HepG2 (cell line): ENCODE results near the gene CSDE1. TPM values are rescaled to one million over a fixed set of nuclear protein-coding genes. Genes with fewer than 3 reads are reported as not detected.

ENCODE experiments used
- ATF7-NPFF ChIP-seq: sonication (generic); formaldehyde crosslinking; IDR thresholded peaks from 2 replicates; pipeline ENCODE4 v1.8.1; 2023; ENCODE audit warnings: mild to moderate bottlenecking, low read depth, missing genetic modification reagents, moderate library complexity
- CREBL2 ChIP-seq: sonication (generic); formaldehyde crosslinking; IDR thresholded peaks from 2 replicates; pipeline ENCODE4 v1.8.1; 2023; ENCODE audit warnings: missing genetic modification reagents, mild to moderate bottlenecking, borderline replicate concordance
- MXI1 ChIP-seq: IDR thresholded peaks from 3 replicates; pipeline ENCODE4 v1.6.1; 2012; ENCODE audit warnings: low read depth, low read length, inconsistent platforms, borderline replicate concordance
- NCOA5 ChIP-seq: sonication (generic); formaldehyde crosslinking; IDR thresholded peaks from 2 replicates; pipeline ENCODE4 v1.4.0; 2020; ENCODE audit warnings: missing genetic modification reagents
- NFIB ChIP-seq: sonication (generic); formaldehyde crosslinking; IDR thresholded peaks from 2 replicates; pipeline ENCODE4 v1.9.0; 2021; ENCODE audit warnings: missing genetic modification reagents, mild to moderate bottlenecking, borderline replicate concordance
- NPAS2 ChIP-seq: sonication (generic); formaldehyde crosslinking; IDR thresholded peaks from 2 replicates; pipeline ENCODE4 v1.8.0; 2022; ENCODE audit warnings: mild to moderate bottlenecking, missing genetic modification reagents, borderline replicate concordance
- PLRG1 ChIP-seq: fragments of 450-650 bp; conservative IDR thresholded peaks from 2 replicates; pipeline ENCODE4 v1.6.1; 2016
- POLR2A ChIP-seq, 2 experiments: IDR thresholded peaks; 2 replicates each; pipeline ENCODE4 v1.6.1; 2011; ENCODE audit warnings: low read depth in 2 of 2, low read length in 2 of 2, mild to moderate bottlenecking in 1 of 2, moderate library complexity in 1 of 2; ENCODE audit not compliant: insufficient read depth in 1 of 2
- REST ChIP-seq, 2 experiments: IDR thresholded peaks; 2 replicates each; pipeline ENCODE4 v1.6.1; 2011 to 2012; ENCODE audit warnings: low read length in 2 of 2, borderline replicate concordance in 1 of 2, low read depth in 1 of 2, mild to moderate bottlenecking in 1 of 2, moderate library complexity in 1 of 2
- RNF2 ChIP-seq: fragments of 450-650 bp; conservative IDR thresholded peaks from 2 replicates; pipeline ENCODE4 v1.6.1; 2016; ENCODE audit warnings: low read depth
- SALL2 ChIP-seq: sonication (generic); formaldehyde crosslinking; IDR thresholded peaks from 2 replicates; pipeline ENCODE4 v1.8.1; 2023; ENCODE audit warnings: mild to moderate bottlenecking, missing genetic modification reagents, inconsistent platforms
- SMAD3 ChIP-seq: sonication (generic); formaldehyde crosslinking; IDR thresholded peaks from 2 replicates; pipeline ENCODE4 v1.4.0; 2020; ENCODE audit warnings: missing genetic modification reagents
- TGIF2 ChIP-seq: IDR thresholded peaks from 2 replicates; pipeline ENCODE4 v1.6.1; 2016; ENCODE audit warnings: control low read depth, missing compliant biosample characterization
- ZBTB33 ChIP-seq: sonication (generic); formaldehyde crosslinking; IDR thresholded peaks from 2 replicates; pipeline ENCODE4 v1.4.0; 2020; ENCODE audit warnings: missing genetic modification reagents
- ZFP37 ChIP-seq: sonication (generic); formaldehyde crosslinking; IDR thresholded peaks from 2 replicates; pipeline ENCODE4 v1.4.0; 2020; ENCODE audit warnings: missing genetic modification reagents, borderline replicate concordance
- ZFP41 ChIP-seq: sonication (generic); formaldehyde crosslinking; IDR thresholded peaks from 2 replicates; pipeline ENCODE4 v1.4.0; 2020; ENCODE audit warnings: mild to moderate bottlenecking, missing genetic modification reagents, borderline replicate concordance
- ZNF160 ChIP-seq: sonication (generic); formaldehyde crosslinking; IDR thresholded peaks from 2 replicates; pipeline ENCODE4 v1.8.0; 2022; ENCODE audit warnings: mild to moderate bottlenecking, inconsistent platforms, missing genetic modification reagents
- ZNF256 ChIP-seq: sonication (generic); formaldehyde crosslinking; conservative IDR thresholded peaks from 2 replicates; pipeline ENCODE4 v1.4.0; 2020; ENCODE audit warnings: missing genetic modification reagents
- ZNF335 ChIP-seq: sonication (generic); formaldehyde crosslinking; IDR thresholded peaks from 2 replicates; pipeline ENCODE4 v1.4.0; 2020; ENCODE audit warnings: missing genetic modification reagents
- ZNF33B ChIP-seq: sonication (generic); formaldehyde crosslinking; IDR thresholded peaks from 2 replicates; pipeline ENCODE4 v1.5.1; 2020; ENCODE audit warnings: mild to moderate bottlenecking, missing genetic modification reagents
- ZNF816 ChIP-seq: sonication (generic); formaldehyde crosslinking; IDR thresholded peaks from 2 replicates; pipeline ENCODE4 v1.8.0; 2022; ENCODE audit warnings: missing genetic modification reagents, mild to moderate bottlenecking, borderline replicate concordance
- ZSCAN22 ChIP-seq: sonication (generic); formaldehyde crosslinking; IDR thresholded peaks from 2 replicates; pipeline ENCODE4 v1.4.0; 2020; ENCODE audit warnings: mild to moderate bottlenecking, missing genetic modification reagents
- ZSCAN5A ChIP-seq: sonication (generic); formaldehyde crosslinking; IDR thresholded peaks from 2 replicates; pipeline ENCODE4 v1.8.0; 2022; ENCODE audit warnings: mild to moderate bottlenecking, missing genetic modification reagents, borderline replicate concordance
- polyA plus RNA-seq, 8 experiments: library from polyadenylated mRNA; depleted of rRNA in 3 of 8; stranded (reverse) in 7 of 8; unstranded in 1 of 8; fragments of >200 nt; fragmentation: Illumina TruSeq in 4 of 8; extraction: Trizol in 4 of 8; gene quantifications; 2 replicates each; pipeline versions ENCODE4 v1.2.1 to v1.2.3, GENCODE V29; 2011 to 2016; ENCODE audit warnings: low read depth in 4 of 8, missing spikeins in 1 of 8, mixed read lengths in 1 of 8; ENCODE audit not compliant: insufficient read depth in 1 of 8
- total RNA-seq, 5 experiments: library from RNA; depleted of rRNA; stranded (reverse); fragments of >200 nt; fragmentation: Illumina TruSeq; extraction: Trizol; gene quantifications; 2 replicates each; pipeline ENCODE4 v1.2.3, GENCODE V29; 2016; ENCODE audit warnings: low read depth in 1 of 5

CSDE1 gene
- total and polyA plus RNA-seq, 2 of the 13 experiments (the other 11 are each of a cell fraction or from before 2014, with no cell fraction given), result 150 to 313 TPM

- TF ChIP-seq ZSCAN22 (CRISPR knock-in tag) (no peak), ATF7-NPFF (CRISPR knock-in tag) (peak; percentile 74; the same call in 1 of the 2 replicates), NFIB (CRISPR knock-in tag) (no peak), ZNF256 (CRISPR knock-in tag) (0 out of 2 replicates have a peak, but pooled peaks have one; percentile 23), PLRG1 (no peak), ZSCAN5A (no peak), ZBTB33 (CRISPR knock-in tag) (no peak), MXI1 (no peak), NPAS2 (no peak), ZNF33B (CRISPR knock-in tag) (no peak), ZNF160 (CRISPR knock-in tag) (no peak), REST (IDR thresholded peaks at IDR 0.05; ENCODE audit: borderline replicate concordance in 1 of 2, low read depth in 1 of 2, low read length in 2 of 2) (no peak), ZNF816 (CRISPR knock-in tag) (no peak), NCOA5 (CRISPR knock-in tag) (no peak), ZNF335 (no peak), SMAD3 (CRISPR knock-in tag) (no peak), RNF2 (peak; percentile 62; the same call in 1 of the 2 replicates), ZFP37 (CRISPR knock-in tag) (no peak), POLR2A (IDR thresholded peaks at IDR 0.05; ENCODE audit: insufficient read depth in 1 of 2, low read depth in 2 of 2, low read length in 2 of 2) (peak in 1 of 2 experiments; percentile 34; a peak in 1 of 4 replicates), ZFP41 (CRISPR knock-in tag) (no peak), CREBL2 (no peak), SALL2 (CRISPR knock-in tag) (peak; percentile 75; the same call in 1 of the 2 replicates), TGIF2 (no peak)
Observed at GRCh38 chr1:114670083-114671010, 87.4 kb downstream of the CSDE1 start (continued).
